MV-4-11 (cell line): Measurements from ENCODE around the gene ARAP1.

Experiments
- DNase-seq: peaks from one replicate; lab custom pipeline; 2025; lab: John Stamatoyannopoulos, UW

ARAP1 gene

GRCh38 chr11:72743321-72744221, 8.6 kb downstream of the ARAP1 start:
- peak; percentile 76 for DNase-seq

- no peak for DNase-seq
Observed at GRCh38 chr11:72742513-72743320, 9.5 kb downstream of the ARAP1 start.

GRCh38 chr11:72741849-72742512, 10.2 kb downstream of the ARAP1 start:
- peak; percentile 28 for DNase-seq

- DNase-seq: peak; percentile 88
Observed at GRCh38 chr11:72741429-72741833, 10.8 kb downstream of the ARAP1 start.

GRCh38 chr11:72740562-72741428, 11.4 kb downstream of the ARAP1 start:
- no peak for DNase-seq

- DNase-seq: no peak
Observed at GRCh38 chr11:72740060-72740424, 12.2 kb downstream of the ARAP1 start.

- no peak for DNase-seq
Observed at GRCh38 chr11:72739240-72740059, 12.8 kb downstream of the ARAP1 start.

- DNase-seq: peak; percentile 74
Observed at GRCh38 chr11:72738199-72739141, 13.7 kb downstream of the ARAP1 start.

GRCh38 chr11:72737336-72737735, 14.9 kb downstream of the ARAP1 start:
- DNase-seq: no peak

- peak; percentile 94 for DNase-seq
Observed at GRCh38 chr11:72736452-72737069, 15.6 kb downstream of the ARAP1 start.

GRCh38 chr11:72735495-72736027, 16.6 kb downstream of the ARAP1 start:
- no peak for DNase-seq

- DNase-seq: no peak
Observed at GRCh38 chr11:72732329-72732728, 19.9 kb downstream of the ARAP1 start.

- peak; percentile 64 for DNase-seq
Observed at GRCh38 chr11:72730737-72731136, 21.5 kb downstream of the ARAP1 start.

- DNase-seq: no peak
Observed at GRCh38 chr11:72730243-72730642, 22.0 kb downstream of the ARAP1 start.

GRCh38 chr11:72727521-72727920, 24.7 kb downstream of the ARAP1 start:
- DNase-seq: peak; percentile 65

GRCh38 chr11:72726266-72727220, 25.7 kb downstream of the ARAP1 start:
- DNase-seq: no peak

GRCh38 chr11:72725724-72726028, 26.5 kb downstream of the ARAP1 start:
- no peak for DNase-seq
